ENCODE results near the gene DCK.
"Not testable (repeated sequence)": the region's sequence is repeated elsewhere in the genome, so short reads cannot be mapped to it uniquely, and the experiment has no call there.

Gene DCK

GRCh38 chr4:70999639-71000038 is 6.2 kb downstream of the DCK start:
- DNase-seq (ENCODE audit: low read depth in 2 of 3, low spot score in 1 of 3), result not testable (repeated sequence)

GRCh38 chr4:71001363-71001762 is 7.9 kb downstream of the DCK start:
- not testable (repeated sequence) for DNase-seq (ENCODE audit: low read depth in 2 of 3, low spot score in 1 of 3)

DNA sequence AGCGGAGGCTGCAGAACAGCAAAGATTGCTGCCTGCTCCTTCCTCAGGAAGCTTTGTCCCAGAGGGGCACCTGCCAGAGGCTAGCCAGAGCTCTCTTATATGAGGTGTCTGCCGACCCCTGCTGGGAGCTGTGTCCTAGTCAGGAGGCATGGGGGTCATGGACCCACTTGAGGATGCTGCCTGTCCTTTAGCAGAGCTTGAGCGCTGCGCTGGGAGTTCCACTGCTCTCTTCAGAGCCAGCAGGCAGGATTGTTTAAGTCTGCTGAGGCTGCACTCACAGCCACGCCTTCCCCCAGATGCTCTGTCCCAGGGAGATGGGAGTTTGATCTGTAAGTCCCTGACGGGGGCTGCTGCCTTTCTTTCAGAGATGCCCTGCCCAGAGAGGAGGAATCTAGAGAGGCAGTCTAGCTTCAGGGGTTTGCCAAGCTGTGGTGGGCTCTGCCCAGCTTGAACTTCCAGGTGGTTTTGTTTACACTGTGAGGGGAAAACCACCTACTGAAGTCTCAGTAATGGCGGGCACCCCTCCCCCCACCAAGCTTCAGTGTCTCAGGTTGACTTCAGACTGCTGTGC is 10.9 kb downstream of the DCK start:
- DNase-seq (ENCODE audit: low read depth in 2 of 3, low spot score in 1 of 3), result peak in 1 of 3 donors; percentile 28

DNA sequence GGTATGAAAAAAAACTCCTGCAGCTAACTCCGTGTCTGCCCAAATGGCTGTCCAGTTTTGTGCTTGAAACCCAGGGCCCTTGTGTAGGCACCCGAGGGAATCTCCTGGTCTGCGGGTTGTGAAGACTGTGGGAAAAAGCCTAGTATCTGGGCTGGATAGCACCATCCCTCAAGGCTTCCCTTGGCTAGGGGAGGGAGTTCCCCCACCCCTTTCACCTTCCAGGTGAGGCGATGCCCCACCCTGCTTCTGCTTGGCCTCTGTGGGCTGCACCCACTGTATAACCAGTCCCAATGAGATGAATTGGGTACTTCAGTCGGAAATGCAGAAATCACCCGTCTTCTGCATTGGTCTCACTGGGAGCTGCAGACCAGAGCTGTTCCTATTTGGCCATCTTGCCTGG is 11.6 kb downstream of the DCK start:
- not testable (repeated sequence) for DNase-seq (ENCODE audit: low read depth in 2 of 3, low spot score in 1 of 3)

DNA sequence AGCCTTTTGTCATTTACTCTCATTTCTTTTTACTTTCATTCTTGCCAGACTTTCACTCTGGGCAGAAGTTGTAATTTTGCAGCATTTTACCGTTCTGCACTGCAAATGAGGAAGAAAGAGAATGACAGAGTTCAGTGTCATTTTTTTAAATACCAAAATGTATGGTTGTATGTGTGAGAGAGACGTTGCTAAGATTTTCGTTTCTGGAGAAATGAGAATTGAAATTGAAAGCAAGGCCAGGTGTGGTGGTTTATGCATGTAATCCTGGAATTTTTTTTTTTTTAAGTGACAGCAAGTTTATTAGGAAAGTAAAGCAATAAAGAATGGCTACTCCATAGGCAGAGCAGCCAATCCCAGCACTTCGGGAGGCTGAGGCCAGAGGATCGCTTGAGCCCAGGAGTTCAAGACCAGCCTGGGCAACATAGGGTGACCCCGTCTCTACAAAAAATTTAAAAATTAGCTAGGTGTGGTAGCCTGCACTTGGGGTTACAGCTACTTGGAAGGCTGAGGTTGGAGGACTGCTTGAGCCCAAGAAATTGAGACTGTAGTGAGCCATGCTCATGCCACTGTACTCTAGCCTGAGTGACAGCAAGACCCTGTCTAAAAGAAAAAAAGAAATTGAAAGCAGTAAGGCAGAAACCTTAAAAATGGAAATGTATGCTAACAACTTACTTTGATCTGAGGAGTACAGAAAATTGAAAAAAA is 12.9 kb downstream of the DCK start:
- no peak for DNase-seq (ENCODE audit: low read depth in 2 of 3, low spot score in 1 of 3)

DNA sequence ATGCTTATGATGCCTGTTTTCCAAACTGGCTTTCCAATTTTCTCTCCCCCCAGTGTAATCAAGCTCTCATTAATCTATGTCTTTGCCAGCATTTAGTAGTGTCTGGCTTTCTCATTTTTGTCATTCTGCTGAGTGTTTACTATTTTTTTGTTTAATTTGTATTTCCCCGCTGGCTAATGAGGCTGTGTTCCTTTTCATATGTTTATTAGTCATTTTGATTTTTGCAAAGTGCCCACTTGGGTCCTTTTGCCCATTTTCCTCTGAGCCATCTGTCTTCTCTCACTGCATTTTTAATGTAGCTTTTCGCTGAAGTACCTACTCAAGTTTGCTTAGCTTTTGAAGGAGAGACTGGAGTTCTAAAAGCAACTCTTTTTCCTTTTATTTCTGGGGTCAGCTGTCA is 14.7 kb downstream of the DCK start:
- no peak for DNase-seq (ENCODE audit: low read depth in 2 of 3, low spot score in 1 of 3)

DNA sequence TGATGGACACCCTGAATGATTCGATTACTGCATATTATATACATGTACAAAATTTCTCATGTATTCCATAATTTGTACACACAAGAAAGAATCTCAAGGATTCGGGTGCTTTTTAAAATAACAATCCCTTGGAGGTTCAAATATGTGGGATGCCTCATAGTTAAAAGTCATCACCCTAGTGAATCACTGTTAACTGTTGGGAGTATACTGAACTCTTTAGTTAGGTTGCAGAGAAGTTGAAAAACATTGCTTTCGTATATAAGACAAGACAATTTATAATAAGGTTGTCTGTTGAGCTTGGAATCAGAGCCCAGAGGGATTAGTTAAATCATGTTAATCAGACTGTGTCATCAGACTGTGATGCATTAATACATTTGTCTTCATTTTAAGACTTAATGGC is 15.6 kb downstream of the DCK start:
- no peak for DNase-seq (ENCODE audit: low read depth in 2 of 3, low spot score in 1 of 3)

- no peak for DNase-seq (ENCODE audit: low read depth in 2 of 3, low spot score in 1 of 3)
Measured at GRCh38 chr4:71009890-71010588, 16.6 kb downstream of the DCK start.

- no peak for DNase-seq (ENCODE audit: low read depth in 2 of 3, low spot score in 1 of 3)
Measured at GRCh38 chr4:71011451-71011850, 18.0 kb downstream of the DCK start.

DNA sequence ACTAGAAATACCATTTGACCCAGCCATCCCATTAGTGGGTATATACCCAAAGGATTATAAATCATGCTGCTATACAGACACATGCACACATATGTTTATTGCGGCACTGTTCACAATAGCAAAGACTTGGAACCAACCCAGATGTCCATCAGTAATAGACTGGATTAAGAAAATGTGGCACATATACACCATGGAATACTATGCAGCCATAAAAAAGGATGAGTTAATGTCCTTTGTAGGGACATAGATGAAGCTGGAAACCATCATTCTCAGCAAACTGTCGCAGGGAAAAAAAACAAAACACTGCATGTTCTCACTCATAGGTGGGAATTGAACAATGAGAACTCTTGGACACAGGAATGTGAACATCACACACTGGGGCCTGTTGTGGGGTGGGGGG is 23.9 kb downstream of the DCK start:
- not testable (repeated sequence) for DNase-seq (ENCODE audit: low read depth in 2 of 3, low spot score in 1 of 3)

- DNase-seq (ENCODE audit: low read depth in 2 of 3, low spot score in 1 of 3), result no peak
Measured at GRCh38 chr4:71020611-71021010, 27.2 kb downstream of the DCK start.

- DNase-seq (ENCODE audit: low read depth in 2 of 3, low spot score in 1 of 3), result no peak
Measured at GRCh38 chr4:71025654-71026053, 32.2 kb downstream of the DCK start.

GRCh38 chr4:71026086-71026485 is 32.6 kb downstream of the DCK start:
- DNase-seq (ENCODE audit: low read depth in 2 of 3, low spot score in 1 of 3), result no peak

GRCh38 chr4:71027611-71028010 is 34.2 kb downstream of the DCK start:
- no peak for DNase-seq (ENCODE audit: low read depth in 2 of 3, low spot score in 1 of 3)

- DNase-seq (ENCODE audit: low read depth in 2 of 3, low spot score in 1 of 3), result no peak
Measured at GRCh38 chr4:71029504-71029903, 36.1 kb downstream of the DCK start.

DNA sequence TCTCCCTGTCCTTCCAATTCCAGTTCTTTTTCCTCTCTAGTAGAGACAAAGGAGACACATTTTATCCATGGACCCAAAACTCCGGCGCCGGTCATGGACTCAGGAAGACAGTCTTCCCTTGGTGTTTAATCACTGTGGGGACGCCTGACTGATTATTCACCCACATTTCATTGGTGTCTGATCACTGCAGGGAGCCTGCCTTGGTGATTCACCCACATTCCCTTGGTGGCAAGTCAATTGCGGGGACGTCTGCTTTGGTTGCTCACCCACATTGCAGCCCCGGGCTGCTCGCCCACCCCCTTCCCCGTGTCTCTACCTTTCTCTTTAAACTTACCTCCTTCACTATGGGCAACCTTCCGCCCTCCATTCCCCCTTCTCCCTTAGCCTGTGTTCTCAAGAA is 38.7 kb downstream of the DCK start:
- DNase-seq (ENCODE audit: low read depth in 2 of 3, low spot score in 1 of 3), result not testable (repeated sequence)

GRCh38 chr4:71045256-71045655 is 51.8 kb downstream of the DCK start:
- no peak for DNase-seq (ENCODE audit: low read depth in 2 of 3, low spot score in 1 of 3)

- DNase-seq (ENCODE audit: low read depth in 2 of 3, low spot score in 1 of 3), result no peak
Measured at GRCh38 chr4:71049395-71049794, 55.9 kb downstream of the DCK start.

GRCh38 chr4:71050809-71051208 is 57.4 kb downstream of the DCK start:
- DNase-seq (ENCODE audit: low read depth in 2 of 3, low spot score in 1 of 3), result no peak

DNA sequence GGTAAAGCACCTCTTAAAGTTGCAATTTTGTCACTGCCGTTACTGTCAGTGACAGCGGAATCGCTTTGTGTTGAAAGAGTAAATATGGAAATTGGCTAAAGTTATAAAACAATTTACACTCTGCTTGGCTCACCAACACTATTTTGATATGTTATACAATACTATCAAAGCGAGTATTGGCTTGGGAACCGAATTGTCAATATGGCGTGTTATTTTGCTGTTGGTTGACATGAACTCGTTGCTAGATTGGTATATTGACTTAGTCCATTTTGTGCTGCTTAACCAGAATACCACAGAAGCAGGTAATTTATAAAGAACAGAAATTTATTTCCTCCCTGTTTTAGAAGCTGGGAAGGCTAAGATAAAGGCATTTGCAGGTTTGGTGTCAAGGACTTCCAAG is 58.6 kb downstream of the DCK start:
- DNase-seq (ENCODE audit: low read depth in 2 of 3, low spot score in 1 of 3), result no peak

GRCh38 chr4:71052716-71053115 is 59.3 kb downstream of the DCK start:
- DNase-seq (ENCODE audit: low read depth in 2 of 3, low spot score in 1 of 3), result no peak

DNA sequence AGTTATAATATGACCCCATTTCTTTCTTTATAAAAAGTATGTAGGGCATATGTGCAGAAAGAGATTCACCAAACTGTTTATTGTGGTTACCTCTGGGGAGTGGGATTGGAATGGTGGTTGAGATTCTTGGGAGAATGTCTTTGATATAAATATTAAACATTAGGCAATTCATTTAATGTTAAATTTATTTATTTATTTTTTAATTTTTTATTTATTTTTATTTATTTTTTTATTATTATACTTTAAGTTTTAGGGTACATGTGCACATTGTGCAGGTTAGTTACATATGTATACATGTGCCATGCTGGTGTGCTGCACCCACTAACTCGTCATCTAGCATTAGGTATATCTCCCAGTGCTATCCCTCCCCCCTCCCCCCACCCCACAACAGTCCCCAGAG is 60.2 kb downstream of the DCK start:
- DNase-seq (ENCODE audit: low read depth in 2 of 3, low spot score in 1 of 3), result not testable (repeated sequence)

Measured in stimulated activated CD4-positive, alpha-beta T cell treated with anti-CD3 and anti-CD28 coated beads, Interleukin-12 subunit alpha, Interleukin-12 subunit beta, amount 100 ng/mL, for 48 hours (primary cell).